Measurements from ENCODE around the gene ACTR1A.
"Not testable (repeated sequence)": the region's sequence is repeated elsewhere in the genome, so short reads cannot be mapped to it uniquely, and the experiment has no call there.

Gene ACTR1A

DNA sequence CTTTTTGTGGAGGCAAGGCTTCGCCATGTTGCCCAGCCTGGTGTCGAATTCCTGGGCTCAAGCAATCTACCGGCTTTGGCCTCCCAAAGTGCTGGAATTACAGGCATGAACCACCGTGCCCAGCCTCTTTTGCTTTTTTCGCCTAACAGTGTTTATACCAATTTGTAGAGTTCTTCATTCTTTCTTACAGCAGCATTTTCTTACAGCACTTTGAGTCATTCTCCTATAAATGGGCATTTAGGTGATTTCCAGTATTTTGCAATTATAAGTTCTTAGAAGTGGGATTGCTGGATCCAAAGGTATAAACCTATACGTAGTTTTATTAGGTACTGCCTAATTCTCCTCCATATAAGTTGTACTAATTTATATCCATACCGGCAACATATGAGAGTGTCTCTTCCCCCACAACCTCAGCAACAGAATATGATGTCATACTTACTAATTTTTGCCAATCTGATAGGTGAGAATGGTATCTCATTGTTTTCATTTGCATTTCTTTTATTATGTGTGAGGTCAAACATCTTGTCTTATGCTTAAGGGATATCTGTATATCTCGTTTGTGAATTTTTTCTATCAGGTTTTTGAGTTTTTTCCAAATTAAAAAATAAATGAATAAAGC, 40.4 kb upstream of the ACTR1A start:
- DNase-seq (ENCODE audit: low read depth), result peak; percentile 54
- TF ChIP-seq CTCF (IDR thresholded peaks at IDR 0.05; ENCODE audit: low read length, missing control alignments), result no peak
- H3K4me3 ChIP-seq (replicated peaks; ENCODE audit: low read depth, low read length), result no peak overlapping the region

- H3K4me3 ChIP-seq (replicated peaks; ENCODE audit: low read depth, low read length), result no peak overlapping the region
- peak; percentile 54 for TF ChIP-seq CTCF (IDR thresholded peaks at IDR 0.05; ENCODE audit: low read length, missing control alignments)
- peak; percentile 46 for DNase-seq (ENCODE audit: low read depth)
These were observed 37.5 kb upstream of the ACTR1A start for GRCh38 chr10:102540023-102540422.

DNA sequence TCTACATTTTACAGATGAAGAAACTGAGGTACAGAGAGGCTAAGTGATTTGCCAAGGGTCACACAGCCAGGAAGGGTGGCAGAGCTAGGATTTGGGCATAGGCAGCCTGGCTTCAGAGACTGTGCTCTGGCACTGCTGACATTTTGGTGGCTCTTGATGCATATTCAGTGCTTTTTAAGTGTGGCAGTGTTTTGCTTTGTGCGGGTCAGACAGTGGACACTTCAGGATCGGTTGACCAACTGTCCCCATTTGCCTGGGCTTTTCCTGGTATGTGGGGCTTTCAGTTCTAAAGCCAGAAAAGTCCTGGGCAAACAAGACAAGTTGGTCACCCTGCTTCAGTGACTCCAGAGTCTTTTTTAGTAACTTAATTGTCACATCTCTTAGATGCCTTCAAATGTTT, 36.3 kb upstream of the ACTR1A start:
- no peak overlapping the region for H3K4me3 ChIP-seq (replicated peaks; ENCODE audit: low read depth, low read length)
- no peak for TF ChIP-seq CTCF (IDR thresholded peaks at IDR 0.05; ENCODE audit: low read length, missing control alignments)
- no peak for DNase-seq (ENCODE audit: low read depth)

DNA sequence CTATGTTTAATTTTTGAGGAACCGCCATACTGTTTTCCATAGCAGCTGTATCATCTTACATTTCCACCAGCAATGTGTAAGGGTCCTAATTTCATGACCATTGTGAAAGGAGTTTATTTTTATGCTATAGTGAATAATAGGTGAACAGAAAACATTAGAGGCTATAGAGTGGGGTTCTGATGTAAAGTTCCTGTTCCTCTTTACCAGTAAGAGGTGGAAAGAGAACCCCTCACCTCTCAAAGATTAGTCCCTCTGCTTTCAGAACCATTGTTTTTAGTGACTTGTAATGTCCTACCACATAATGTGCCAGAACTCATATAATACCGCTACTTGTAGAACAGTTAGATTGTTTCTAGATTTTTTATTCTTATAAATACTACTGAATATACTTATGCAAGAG, 35.4 kb upstream of the ACTR1A start:
- no peak for DNase-seq (ENCODE audit: low read depth)
- no peak overlapping the region for H3K4me3 ChIP-seq (replicated peaks; ENCODE audit: low read depth, low read length)
- no peak for TF ChIP-seq CTCF (IDR thresholded peaks at IDR 0.05; ENCODE audit: low read length, missing control alignments)

GRCh38 chr10:102537367-102537766, 34.9 kb upstream of the ACTR1A start:
- no peak for DNase-seq (ENCODE audit: low read depth)
- H3K4me3 ChIP-seq (replicated peaks; ENCODE audit: low read depth, low read length), result no peak overlapping the region
- no peak for TF ChIP-seq CTCF (IDR thresholded peaks at IDR 0.05; ENCODE audit: low read length, missing control alignments)

GRCh38 chr10:102535481-102536147, 33.1 kb upstream of the ACTR1A start:
- TF ChIP-seq CTCF (IDR thresholded peaks at IDR 0.05; ENCODE audit: low read length, missing control alignments), result no peak
- no peak overlapping the region for H3K4me3 ChIP-seq (replicated peaks; ENCODE audit: low read depth, low read length)
- DNase-seq (ENCODE audit: low read depth), result no peak

DNA sequence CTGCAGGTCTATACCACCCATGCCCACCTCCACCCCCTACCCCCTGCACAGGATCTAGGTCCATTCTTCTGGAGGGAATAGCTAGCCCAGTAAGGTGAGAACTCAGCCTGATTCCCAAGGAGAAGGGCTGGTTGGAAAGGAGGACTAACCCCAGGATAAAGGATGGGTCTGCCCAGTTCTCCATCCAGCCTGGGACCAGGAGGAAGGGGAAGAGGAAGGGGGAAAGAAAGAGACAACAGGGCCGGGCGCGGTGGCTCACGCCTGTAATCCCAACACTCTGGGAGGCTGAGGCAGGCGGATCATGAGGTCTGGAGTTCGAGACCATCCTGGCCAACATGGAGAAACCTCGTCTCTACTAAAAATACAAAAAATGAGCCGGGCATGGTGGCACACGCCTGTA, 32.5 kb upstream of the ACTR1A start:
- H3K4me3 ChIP-seq (replicated peaks; ENCODE audit: low read depth, low read length); DNase-seq (ENCODE audit: low read depth): not testable (repeated sequence)
